Adrenal gland (tissue), 12 donors: ENCODE results near the gene FAXDC2. TPM values are rescaled to one million over a fixed set of nuclear protein-coding genes. Genes with fewer than 3 reads are reported as not detected.

Experiments
- DNase-seq, 7 donors: peaks; one replicate each; pipeline ENCODE4 v3.0.0-alpha.2; 2019 to 2020
- H3K27ac ChIP-seq, 5 donors: fragments of 200-600 bp; sonication (generic) in 4 of 5; 1 replicate in 3 of 5; 2 replicates in 2 of 5; pipeline versions ENCODE4 v1.5.1 to v1.8.0; 2016 to 2020; ENCODE audit warnings: mild to moderate bottlenecking in 1 of 5
- H3K27me3 ChIP-seq: fragments of 200-600 bp; 2 replicates; pipeline ENCODE4 v1.8.0; 2021
- H3K36me3 ChIP-seq, 2 donors: fragments of 200-600 bp; replicated peaks in 1 of 2; 1 replicate in 1 of 2; 2 replicates in 1 of 2; pipeline versions ENCODE4 v1.5.1 to v1.8.0; 2018 to 2022
- H3K4me1 ChIP-seq, 2 donors: fragments of 200-600 bp; replicated peaks in 1 of 2; 1 replicate in 1 of 2; 2 replicates in 1 of 2; pipeline versions ENCODE4 v1.5.1 to v1.8.0; 2018 to 2021
- H3K4me3 ChIP-seq, 4 donors: fragments of 200-600 bp; sonication (generic) in 3 of 4; one replicate each; pipeline ENCODE4 v1.5.1; 2016 to 2018
- H3K9me3 ChIP-seq, 3 donors: fragments of 200-600 bp; sonication (generic) in 1 of 3; replicated peaks in 1 of 3; 1 replicate in 2 of 3; 2 replicates in 1 of 3; pipeline versions ENCODE4 v1.5.1 to v1.8.0; 2016 to 2021
- POLR2A ChIP-seq, 2 donors: fragments of 450-650 bp; IDR thresholded peaks; one replicate each; pipeline ENCODE4 v1.6.1; 2017; ENCODE audit warnings: antibody characterized with exemption in 2 of 2, mild to moderate bottlenecking in 2 of 2, moderate library complexity in 1 of 2
- WGBS, 4 donors: extraction: QIAGEN DNeasy Blood & Tissue Kit in 2 of 4; methylation state at CpG; one replicate each; pipeline versions ENCODE4 v1.1.5 to v1.1.7; 2013 to 2017; 5-methylcytosine and 5-hydroxymethylcytosine counted together
- intact Hi-C, 2 donors: fragments of 100-400 bp; cut with DNase I; formaldehyde crosslinking; loops; one replicate each; pipeline versions ENCODE4 v1.14.1 to v1.15.0; 2022 to 2023
- polyA plus RNA-seq, 3 donors: library from polyadenylated mRNA; stranded (reverse); fragments of 200-250 nt in 2 of 3; fragments of 350-450 nt in 1 of 3; fragmentation: Illumina TruSeq in 1 of 3; extraction: RNeasy Lipid Tissue Mini Kit (QIAGEN cat#74804) in 1 of 3; gene quantifications; one replicate each; pipeline ENCODE4 v1.2.3, GENCODE V29; 2013 to 2014
- total RNA-seq, 9 donors: library from RNA; depleted of rRNA in 4 of 9; stranded (reverse); fragments of >200 nt in 4 of 9; fragments of 120-200 nt in 1 of 9; fragmentation: NEBNext Ultra II Directional in 1 of 9; extraction: Animal tissue kit (Norgen Biotek cat#: 25700) in 1 of 9; gene quantifications; one replicate each; pipeline versions ENCODE4 v1.1.0 to v1.2.4, GENCODE V29; 2013 to 2023
- TF ChIP-seq, protein P1 (sequence below), 6 experiments: fragments of 450-650 bp in 4 of 6; fragments of 200-600 bp in 2 of 6; sonication (generic) in 1 of 6; IDR thresholded peaks; 1 replicate in 5 of 6; 2 replicates in 1 of 6; pipeline versions ENCODE4 v1.5.1 to v1.8.0; 2016 to 2021; ENCODE audit warnings: antibody characterized with exemption in 6 of 6, mild to moderate bottlenecking in 2 of 6, moderate library complexity in 1 of 6
- donor health status: healthy with polysubstance abuse.
- donor health status: Bipolar disorder and iron deficiency.
- donor health status: DM: yes; HTN: yes; CAD: no.
- donor health status: DM: no; HTN: no; CAD: no.
- donor health status: DM: no; HTN: no; CAD: no.
- donor health status: DM: yes; HTN: yes; CAD: no.

The FAXDC2 gene
- total and polyA plus RNA-seq, 12 donors, result 12.2 to 86.2 (median 44.0) TPM

DNA sequence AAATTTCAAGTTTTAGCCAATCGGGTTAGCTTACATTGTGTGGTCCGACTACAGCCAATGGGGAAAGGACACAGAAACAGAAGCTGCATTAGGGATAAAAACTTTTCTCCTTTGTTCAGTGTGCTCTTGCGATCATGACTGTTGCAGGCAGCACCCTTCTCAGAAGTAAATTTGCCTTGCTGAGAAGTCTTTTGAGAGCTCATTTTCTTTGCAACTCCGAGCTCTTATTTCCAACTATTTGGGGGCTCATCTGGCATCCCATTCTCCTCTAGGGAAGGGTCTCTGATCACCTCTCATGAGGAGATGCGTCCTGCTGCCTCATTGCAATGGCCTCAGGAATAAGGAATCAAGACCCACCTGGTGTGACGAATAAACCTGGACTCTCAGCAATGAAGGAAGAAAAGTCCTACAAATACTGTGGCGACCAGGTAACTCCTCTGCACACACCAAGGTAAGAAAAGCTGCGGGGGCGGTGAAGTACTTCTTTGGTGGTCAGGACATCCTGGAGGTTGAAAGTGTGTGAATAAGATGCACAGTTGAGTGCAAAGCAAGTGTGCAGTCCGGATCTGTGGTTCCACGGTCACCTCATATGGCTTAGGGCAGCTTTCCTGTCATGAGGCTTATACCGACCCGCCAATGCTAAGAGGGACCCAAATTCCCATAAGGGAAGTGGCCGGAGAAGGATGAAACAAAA is 28.4 kb upstream of the FAXDC2 start:
- WGBS, 4 donors, result 93 to 94% (median 94%) methylated on average over 14 of the region's 14 CpGs
- Histone ChIP-seq H3K4me1 (peaks cover 0 to 3% of the 10 kb centered on the region in 2 donors), H3K27me3 (no peaks in the 10 kb centered on the region), H3K27ac (no peak overlapping the region), H3K36me3 (peaks cover 0 to 33% of the 10 kb centered on the region in 2 donors), H3K4me3 (no peak overlapping the region), H3K9me3 (peaks cover 0 to 13% (median 0%) of the 10 kb centered on the region in 3 donors)
- no peak for DNase-seq
- intact Hi-C loops, result no loop called here
- no peak for TF ChIP-seq POLR2A (IDR thresholded peaks at IDR 0.05)
- TF ChIP-seq, protein P1, sequence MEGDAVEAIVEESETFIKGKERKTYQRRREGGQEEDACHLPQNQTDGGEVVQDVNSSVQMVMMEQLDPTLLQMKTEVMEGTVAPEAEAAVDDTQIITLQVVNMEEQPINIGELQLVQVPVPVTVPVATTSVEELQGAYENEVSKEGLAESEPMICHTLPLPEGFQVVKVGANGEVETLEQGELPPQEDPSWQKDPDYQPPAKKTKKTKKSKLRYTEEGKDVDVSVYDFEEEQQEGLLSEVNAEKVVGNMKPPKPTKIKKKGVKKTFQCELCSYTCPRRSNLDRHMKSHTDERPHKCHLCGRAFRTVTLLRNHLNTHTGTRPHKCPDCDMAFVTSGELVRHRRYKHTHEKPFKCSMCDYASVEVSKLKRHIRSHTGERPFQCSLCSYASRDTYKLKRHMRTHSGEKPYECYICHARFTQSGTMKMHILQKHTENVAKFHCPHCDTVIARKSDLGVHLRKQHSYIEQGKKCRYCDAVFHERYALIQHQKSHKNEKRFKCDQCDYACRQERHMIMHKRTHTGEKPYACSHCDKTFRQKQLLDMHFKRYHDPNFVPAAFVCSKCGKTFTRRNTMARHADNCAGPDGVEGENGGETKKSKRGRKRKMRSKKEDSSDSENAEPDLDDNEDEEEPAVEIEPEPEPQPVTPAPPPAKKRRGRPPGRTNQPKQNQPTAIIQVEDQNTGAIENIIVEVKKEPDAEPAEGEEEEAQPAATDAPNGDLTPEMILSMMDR (IDR thresholded peaks at IDR 0.05), result no peak

DNA sequence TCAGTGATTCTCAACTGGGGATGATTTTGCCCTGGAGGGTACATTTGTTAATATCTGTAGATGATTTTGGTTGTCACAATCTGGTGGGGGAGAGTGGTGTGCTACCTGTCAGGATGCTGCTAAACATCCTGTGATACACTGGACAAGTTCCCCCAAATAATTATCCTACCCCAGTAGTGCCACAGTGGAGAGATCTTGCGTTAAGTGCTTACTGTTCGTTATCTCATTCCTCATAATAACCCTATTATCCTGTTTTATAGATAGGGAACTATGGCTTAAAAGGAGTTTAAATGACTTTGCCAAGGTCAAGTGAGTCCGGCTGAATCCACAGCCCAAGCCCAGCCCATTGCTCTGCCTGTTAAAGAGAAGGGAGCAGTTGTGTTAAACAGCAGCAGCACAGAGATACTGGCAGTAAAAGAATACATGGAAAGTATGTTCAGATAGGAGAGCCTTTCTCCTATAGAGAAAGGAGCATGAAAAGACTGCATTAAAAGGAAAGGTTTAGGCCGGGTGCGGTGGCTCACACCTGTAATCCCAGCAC is 23.5 kb upstream of the FAXDC2 start:
- Histone ChIP-seq H3K4me1 (peaks cover 0 to 14% of the 10 kb centered on the region in 2 donors), H3K9me3 (peaks cover 0 to 10% (median 0%) of the 10 kb centered on the region in 3 donors), H3K4me3 (no peak overlapping the region), H3K27me3 (no peaks in the 10 kb centered on the region), H3K36me3 (peaks cover 0 to 74% of the 10 kb centered on the region in 2 donors), H3K27ac (peak overlapping the region in 2 of 5 donors; percentile 68 to 73)
- peak in 1 of 7 donors; percentile 17 for DNase-seq
- intact Hi-C loops, result no loop called here
- WGBS, 4 donors, result 61 to 74% (median 68%) methylated on average over 5 of the region's 5 CpGs
- TF ChIP-seq POLR2A (IDR thresholded peaks at IDR 0.05), result no peak

- WGBS, 4 donors, result 80 to 92% (median 87%) methylated on average over 4 of the region's 4 CpGs
- peaks cover 0 to 73% of the 10 kb centered on the region in 2 donors for H3K36me3 ChIP-seq
- no peak for TF ChIP-seq POLR2A (IDR thresholded peaks at IDR 0.05)
- TF ChIP-seq, protein P1 (IDR thresholded peaks at IDR 0.05), result no peak
- intact Hi-C loops, result no loop called here
- H3K4me1 ChIP-seq, result peaks cover 2 to 14% of the 10 kb centered on the region in 2 donors
- H3K9me3 ChIP-seq, result no peaks in the 10 kb centered on the region
- no peak overlapping the region for H3K4me3 ChIP-seq
- peak overlapping the region in 1 of 5 donors; percentile 53 for H3K27ac ChIP-seq
- no peak for DNase-seq
- H3K27me3 ChIP-seq, result no peaks in the 10 kb centered on the region
Observed at GRCh38 chr5:154871734-154872133, 21.3 kb upstream of the FAXDC2 start.

- Histone ChIP-seq H3K9me3 (no peaks in the 10 kb centered on the region), H3K27ac (no peak overlapping the region), H3K4me3 (no peak overlapping the region), H3K27me3 (no peaks in the 10 kb centered on the region), H3K4me1 (peaks cover 7 to 24% of the 10 kb centered on the region in 2 donors), H3K36me3 (peaks cover 0 to 68% of the 10 kb centered on the region in 2 donors)
- TF ChIP-seq, protein P1 (IDR thresholded peaks at IDR 0.05), result peak in 1 of 6 experiments; percentile 13
- TF ChIP-seq POLR2A (IDR thresholded peaks at IDR 0.05), result no peak
- intact Hi-C loops, result loop anchor here in 1 of 2 donors (10.0 kb wide), 1 partner anchor 66 kb away; the partner anchor contains the start of gene GEMIN5
- 87 to 94% (median 92%) methylated on average over 5 of the region's 5 CpGs for WGBS, 4 donors
- peak in 2 of 7 donors; percentile 20 to 56 for DNase-seq
Observed at GRCh38 chr5:154868702-154869101, 18.3 kb upstream of the FAXDC2 start.
